UCSD-AML1 (cell line): Measurements from ENCODE around the gene SLC38A9.

Experiments used
- DNase-seq: peaks from one replicate; lab custom pipeline; 2025; ENCODE audit not compliant: unreplicated experiment; lab: John Stamatoyannopoulos, UW

The SLC38A9 gene

GRCh38 chr5:55584398-55585205 lies 127.5 kb downstream of the SLC38A9 start:
- no peak for DNase-seq

GRCh38 chr5:55583578-55583977 lies 128.5 kb downstream of the SLC38A9 start:
- no peak for DNase-seq

- no peak for DNase-seq
Measured at GRCh38 chr5:55582256-55582655, 129.9 kb downstream of the SLC38A9 start.

GRCh38 chr5:55580042-55580441 lies 132.1 kb downstream of the SLC38A9 start:
- no peak for DNase-seq

GRCh38 chr5:55578771-55579170 lies 133.4 kb downstream of the SLC38A9 start:
- no peak for DNase-seq

- DNase-seq: no peak
Measured at GRCh38 chr5:55577353-55578060, 134.6 kb downstream of the SLC38A9 start.

GRCh38 chr5:55576661-55577060 lies 135.5 kb downstream of the SLC38A9 start:
- no peak for DNase-seq
